A673 (cell line): Measurements from ENCODE around the gene EIF3A. TPM values are rescaled to one million over a fixed set of nuclear protein-coding genes. Genes with fewer than 3 reads are reported as not detected.

ENCODE experiments used
- BruUV-seq: library from RNA; stranded (reverse); fragments of 400-500 nt; replicated peaks from 2 replicates; lab custom pipeline; 2021; lab: Mats Ljungman, UMichigan
- CTCF ChIA-PET: fragments of 300-600 bp; sonication (Branson Sonifier 250); formaldehyde crosslinking; loops from one replicate; lab custom pipeline; 2022; ENCODE audit warnings: antibody characterized with exemption; lab: Charles Lee
- POLR2A ChIA-PET: fragments of 300-600 bp; sonication (Branson Sonifier 250); formaldehyde crosslinking; loops from one replicate; lab custom pipeline; 2022; ENCODE audit warnings: antibody characterized with exemption; ENCODE audit not compliant: low non-redundant PET; lab: Charles Lee
- DNase-seq: peaks from one replicate; pipeline ENCODE4 v3.0.0-alpha.2; 2015; ENCODE audit warnings: low spot score
- H3K27ac ChIP-seq: fragments of 200-600 bp; sonication (generic); 2 replicates; pipeline ENCODE4 v1.5.1; 2016; ENCODE audit warnings: mixed run types, low read depth, mild to moderate bottlenecking, mixed read lengths, antibody characterized with exemption, low read length; ENCODE audit not compliant: poor library complexity, severe bottlenecking
- H3K27me3 ChIP-seq: fragments of 200-600 bp; sonication (generic); replicated peaks from 2 replicates; pipeline ENCODE4 v1.6.1; 2017; ENCODE audit warnings: mixed run types, low read depth, mild to moderate bottlenecking, mixed read lengths, antibody characterized with exemption, low read length; ENCODE audit not compliant: insufficient read depth, poor library complexity
- H3K36me3 ChIP-seq: fragments of 200-600 bp; sonication (generic); 2 replicates; pipeline ENCODE4 v1.6.1; 2016; ENCODE audit warnings: mixed run types, mild to moderate bottlenecking, mixed read lengths, antibody characterized with exemption, low read length; ENCODE audit not compliant: insufficient read depth, poor library complexity, severe bottlenecking
- H3K4me1 ChIP-seq: fragments of 200-600 bp; sonication (generic); 2 replicates; pipeline ENCODE4 v1.6.1; 2017; ENCODE audit warnings: mixed run types, mild to moderate bottlenecking, mixed read lengths, antibody characterized with exemption, low read length; ENCODE audit not compliant: insufficient read depth, poor library complexity, severe bottlenecking
- H3K4me3 ChIP-seq: fragments of 200-600 bp; sonication (generic); 2 replicates; pipeline ENCODE4 v1.5.1; 2016; ENCODE audit warnings: low read depth, mixed run types, mild to moderate bottlenecking, mixed read lengths, low read length; ENCODE audit not compliant: poor library complexity, severe bottlenecking
- H3K9me3 ChIP-seq: fragments of 200-600 bp; sonication (generic); 2 replicates; pipeline ENCODE4 v1.6.1; 2016; ENCODE audit warnings: mixed run types, low read depth, mild to moderate bottlenecking, mixed read lengths, antibody characterized with exemption, low read length; ENCODE audit not compliant: poor library complexity, severe bottlenecking
- EZH2 ChIP-seq: fragments of 200-600 bp; sonication (generic); IDR thresholded peaks from 2 replicates; pipeline ENCODE4 v1.6.1; 2017; ENCODE audit warnings: borderline replicate concordance, low read depth, mild to moderate bottlenecking, mixed read lengths, antibody characterized with exemption, low read length; ENCODE audit not compliant: poor library complexity, severe bottlenecking
- intact Hi-C: fragments of 100-400 bp; cut with micrococcal nuclease; formaldehyde crosslinking; loops from one replicate; pipeline ENCODE4 v1.10.0; 2022; ENCODE audit not compliant: unreplicated experiment
- total RNA-seq: library from RNA; stranded (reverse); gene quantifications from 2 replicates; pipeline ENCODE4 v1.2.3, GENCODE V29; 2021
- TF ChIP-seq, protein P1 (sequence below): fragments of 300-800, 200-600 bp; sonication (generic); conservative IDR thresholded peaks from 2 replicates; pipeline ENCODE4 v1.5.1; 2017; ENCODE audit warnings: low read depth, mild to moderate bottlenecking, antibody characterized with exemption, low read length, moderate library complexity, mixed read lengths

Gene EIF3A
- total RNA-seq, 1 experiment from 2014 or later: 181 TPM

DNA sequence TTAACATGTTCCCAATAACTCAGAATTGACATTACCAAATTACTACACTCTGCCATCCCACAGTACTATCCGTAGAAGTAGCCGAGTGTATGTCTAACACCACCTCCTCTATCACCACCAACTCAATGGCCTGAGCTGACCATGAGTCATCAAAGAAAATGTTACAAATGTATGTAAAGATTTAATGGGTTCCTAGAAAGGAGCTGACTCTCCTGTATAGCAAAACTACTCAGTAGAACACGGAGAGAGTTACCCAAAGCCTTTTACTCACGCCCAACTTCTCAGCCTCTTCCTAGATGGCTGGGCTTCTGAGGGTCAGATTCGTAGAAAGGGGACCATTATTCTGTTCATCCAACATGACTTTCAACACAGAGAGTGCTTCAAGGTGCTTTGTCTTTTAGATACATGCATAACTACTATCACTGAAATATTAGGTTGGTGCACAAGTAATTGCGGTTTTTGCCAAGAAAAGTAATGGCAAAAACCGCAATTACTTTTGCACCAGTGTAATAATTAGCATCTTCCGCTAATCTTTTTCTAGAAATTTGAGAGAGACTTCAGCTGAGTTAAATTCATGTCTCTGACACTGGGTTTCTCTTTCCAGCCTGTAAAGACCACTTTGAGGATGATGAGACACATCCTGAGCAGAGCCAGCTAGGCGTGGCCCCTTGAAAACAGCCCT, 75.1 kb downstream of the EIF3A start:
- H3K36me3 ChIP-seq: no peaks in the 10 kb centered on the region
- no TSS peak for BruUV-seq
- no peak for DNase-seq

DNA sequence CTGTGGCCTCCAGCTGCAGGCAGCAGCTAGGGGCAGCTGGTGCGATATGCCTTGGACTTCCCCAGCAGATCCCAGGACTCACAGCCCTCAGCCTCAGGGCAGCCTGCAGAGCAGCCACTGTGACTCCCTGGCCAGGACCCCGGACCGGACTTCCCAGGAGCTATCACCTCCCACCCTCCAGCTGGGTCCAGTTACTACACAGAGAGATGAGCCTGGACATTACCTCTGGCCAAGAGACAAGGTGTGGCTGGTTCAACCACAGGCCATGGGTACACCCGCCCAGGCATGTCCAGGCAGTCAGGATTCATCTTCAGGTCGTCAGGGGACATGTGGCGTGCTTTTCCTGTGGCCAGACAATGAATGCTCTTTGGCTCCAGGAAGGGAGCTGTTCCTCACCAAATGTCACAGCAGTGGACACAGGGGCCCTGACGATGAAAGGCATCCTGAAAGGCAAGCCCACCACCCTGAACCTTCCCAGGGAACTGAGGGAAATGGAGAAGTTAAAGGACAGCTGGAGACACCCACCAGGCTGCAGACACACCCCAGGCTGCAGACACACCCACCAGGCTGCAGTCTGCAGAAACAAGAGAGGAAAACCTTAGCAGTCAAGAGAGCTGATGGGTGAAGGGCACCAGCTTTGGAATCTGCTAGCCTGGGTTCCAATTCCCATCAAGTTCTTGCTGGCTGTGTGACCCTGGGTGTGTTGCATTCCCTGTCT, 76.9 kb downstream of the EIF3A start:
- no TSS peak for BruUV-seq
- CTCF ChIA-PET: no interaction called here
- no peak for TF ChIP-seq EZH2
- TF ChIP-seq, protein P1, sequence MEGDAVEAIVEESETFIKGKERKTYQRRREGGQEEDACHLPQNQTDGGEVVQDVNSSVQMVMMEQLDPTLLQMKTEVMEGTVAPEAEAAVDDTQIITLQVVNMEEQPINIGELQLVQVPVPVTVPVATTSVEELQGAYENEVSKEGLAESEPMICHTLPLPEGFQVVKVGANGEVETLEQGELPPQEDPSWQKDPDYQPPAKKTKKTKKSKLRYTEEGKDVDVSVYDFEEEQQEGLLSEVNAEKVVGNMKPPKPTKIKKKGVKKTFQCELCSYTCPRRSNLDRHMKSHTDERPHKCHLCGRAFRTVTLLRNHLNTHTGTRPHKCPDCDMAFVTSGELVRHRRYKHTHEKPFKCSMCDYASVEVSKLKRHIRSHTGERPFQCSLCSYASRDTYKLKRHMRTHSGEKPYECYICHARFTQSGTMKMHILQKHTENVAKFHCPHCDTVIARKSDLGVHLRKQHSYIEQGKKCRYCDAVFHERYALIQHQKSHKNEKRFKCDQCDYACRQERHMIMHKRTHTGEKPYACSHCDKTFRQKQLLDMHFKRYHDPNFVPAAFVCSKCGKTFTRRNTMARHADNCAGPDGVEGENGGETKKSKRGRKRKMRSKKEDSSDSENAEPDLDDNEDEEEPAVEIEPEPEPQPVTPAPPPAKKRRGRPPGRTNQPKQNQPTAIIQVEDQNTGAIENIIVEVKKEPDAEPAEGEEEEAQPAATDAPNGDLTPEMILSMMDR: no peak
- intact Hi-C loops: no loop called here
- POLR2A ChIA-PET: no interaction called here
- H3K27me3 ChIP-seq: peaks cover 12% of the 10 kb centered on the region
- H3K9me3 ChIP-seq: no peaks in the 10 kb centered on the region
- DNase-seq: no peak
- H3K4me1 ChIP-seq: no peaks in the 10 kb centered on the region
- no peak overlapping the region for H3K27ac ChIP-seq
- H3K4me3 ChIP-seq: no peak overlapping the region
- no peaks in the 10 kb centered on the region for H3K36me3 ChIP-seq

More for the DNA sequence above, 75.1 kb downstream of the EIF3A start:
- peaks cover 12% of the 10 kb centered on the region for H3K27me3 ChIP-seq
- H3K4me1 ChIP-seq: no peaks in the 10 kb centered on the region
- no peak overlapping the region for H3K4me3 ChIP-seq
- ChIA-PET POLR2A (no interaction called here), CTCF (no interaction called here)
- no peak for TF ChIP-seq EZH2
- TF ChIP-seq, protein P1: no peak
- H3K9me3 ChIP-seq: no peaks in the 10 kb centered on the region
- no peak overlapping the region for H3K27ac ChIP-seq
- intact Hi-C loops: no loop called here

DNA sequence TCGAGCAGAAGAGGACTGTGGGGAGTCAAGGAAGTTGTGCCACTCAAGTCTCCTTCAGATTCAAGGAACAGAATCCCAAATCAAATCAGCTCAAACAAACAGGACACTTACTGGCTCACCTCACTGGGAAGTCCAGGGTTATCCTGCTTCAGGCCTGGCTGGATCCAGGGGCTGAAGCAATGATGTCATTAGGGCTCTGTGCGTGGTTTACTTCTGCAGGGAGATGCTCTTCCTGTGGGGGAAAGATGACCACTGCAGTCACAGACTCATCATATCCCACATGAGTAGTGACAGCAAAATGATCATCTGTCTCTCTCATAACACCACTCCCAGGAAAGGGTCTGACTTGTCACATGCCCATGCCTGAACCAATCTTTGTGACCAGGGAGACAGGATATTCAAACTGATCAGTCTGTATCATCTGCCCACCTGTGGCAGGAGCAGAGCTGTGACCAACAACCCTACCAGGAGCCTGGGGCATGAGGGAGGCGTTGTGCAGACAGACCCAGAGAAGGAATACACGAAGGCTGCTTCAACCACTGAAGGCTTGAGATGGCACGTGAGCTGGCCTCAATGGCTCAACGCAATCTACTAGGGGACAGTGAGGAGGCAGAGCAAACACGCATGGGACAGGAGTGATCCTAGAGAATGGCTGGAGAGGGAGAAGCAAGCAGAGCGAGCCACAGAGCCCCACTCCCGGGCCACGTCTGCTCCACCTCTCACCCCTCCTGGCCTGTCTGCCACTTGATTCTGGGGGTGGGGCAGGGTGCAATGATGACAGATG, 78.7 kb downstream of the EIF3A start:
- ChIA-PET POLR2A (no interaction called here), CTCF (no interaction called here)
- intact Hi-C loops: no loop called here
- TF ChIP-seq, protein P1: no peak
- TF ChIP-seq EZH2: no peak
- peaks cover 26% of the 10 kb centered on the region for H3K27me3 ChIP-seq
- no peak overlapping the region for H3K4me3 ChIP-seq
- DNase-seq: no peak
- no peaks in the 10 kb centered on the region for H3K4me1 ChIP-seq
- no peak overlapping the region for H3K27ac ChIP-seq
- H3K36me3 ChIP-seq: no peaks in the 10 kb centered on the region
- no TSS peak for BruUV-seq
- H3K9me3 ChIP-seq: no peaks in the 10 kb centered on the region
